Measurements from ENCODE around the gene ATF7. TPM values are rescaled to one million over a fixed set of nuclear protein-coding genes. Genes with fewer than 3 reads are reported as not detected.

Gene ATF7
- total and polyA plus RNA-seq, 2 donors (not counting 1 experiment from before 2014, with no cell fraction given), result 15.7 to 42.2 TPM

- Histone ChIP-seq H3K36me3 (replicated peaks in 1 of 2; ENCODE audit: control extremely low read depth in 1 of 2, control insufficient read depth in 1 of 2, extremely low read depth in 1 of 2, insufficient read depth in 2 of 2, low read length in 1 of 2) (peaks cover 0 to 29% of the 10 kb centered on the region in 2 experiments), H3K9me3 (ENCODE audit: control extremely low read depth in 1 of 3, control insufficient read depth in 2 of 3, insufficient read depth in 1 of 3, low read length in 2 of 3) (peaks cover 0 to 6% (median 0%) of the 10 kb centered on the region in 3 donors), H3K9ac (ENCODE audit: low read length) (no peak overlapping the region), H3K4me3 (ENCODE audit: control extremely low read depth in 1 of 5, extremely low read depth in 1 of 5, insufficient read depth in 1 of 5, low read depth in 2 of 5, low read length in 4 of 5) (no peak overlapping the region), H3K27ac (ENCODE audit: low read length in 2 of 2) (no peak overlapping the region), H3K4me1 (ENCODE audit: control insufficient read depth in 2 of 2, insufficient read depth in 2 of 2, low read length in 2 of 2) (peaks cover 14 to 18% of the 10 kb centered on the region in 2 donors), H4K20me1 (ENCODE audit: control insufficient read depth, insufficient read depth, low read length, poor library complexity, severe bottlenecking) (no peaks in the 10 kb centered on the region), H3K79me2 (ENCODE audit: control insufficient read depth, insufficient read depth, low read length) (peaks cover 21% of the 10 kb centered on the region), H3K27me3 (replicated peaks in 1 of 4; ENCODE audit: control extremely low read depth in 1 of 4, control insufficient read depth in 3 of 4, insufficient read depth in 4 of 4, low read length in 3 of 4) (no peaks in the 10 kb centered on the region), H3K4me2 (replicated peaks; ENCODE audit: low read depth, low read length, poor library complexity, severe bottlenecking) (no peak overlapping the region), H2AFZ (ENCODE audit: insufficient read depth, low read depth, low read length, poor library complexity, severe bottlenecking) (no peak overlapping the region)
- ATAC-seq (ENCODE audit: low read depth), result no peak
- H3K27me3 Mint-ChIP-seq, result no peaks in the 10 kb centered on the region
- WGBS (ENCODE audit: insufficient coverage), result 97% methylated on average over 14 of the region's 19 CpGs
- ChIA-PET CTCF (interaction anchor here (1.0 to 1.6 kb wide), 3 partner anchors 32 to 179 kb away, joined by 3 to 4 read pairs (median 4); no protein-coding TSS in a partner anchor), POLR2A (interaction anchor here (1.8 kb wide), 1 partner anchor 56 kb away, joined by 3 read pairs; no protein-coding TSS in a partner anchor)
- H3K27ac Mint-ChIP-seq, result no peak overlapping the region
- TF ChIP-seq EZH2 (IDR thresholded peaks at IDR 0.05; ENCODE audit: borderline replicate concordance, insufficient read depth, low read depth, low read length, poor library complexity, severe bottlenecking) (no peak), CTCF (IDR thresholded peaks at IDR 0.05) (no peak)
- no peaks in the 10 kb centered on the region for H3K9me3 Mint-ChIP-seq (ENCODE audit: insufficient read depth)
- intact Hi-C loops (cut with micrococcal nuclease), result loop anchor here (5.0 kb wide), 1 partner anchor 34 kb away; no protein-coding TSS in a partner anchor
- DNase-seq, result no peak
- H3K4me3 Mint-ChIP-seq, result no peak overlapping the region
- peaks cover 22% of the 10 kb centered on the region for H3K4me1 Mint-ChIP-seq
These were observed 120.4 kb downstream of the ATF7 start for GRCh38 chr12:53505555-53506449.

Data from B cell (primary cell).